ENCODE measurements around the gene SLCO1B1.

Gene SLCO1B1

GRCh38 chr12:21265932-21266331 is 134.9 kb downstream of the SLCO1B1 start:
- Mint-ChIP-seq H3K27ac (no peak overlapping the region), H3K4me1 (no peaks in the 10 kb centered on the region), H3K9me3 (peaks cover 5% of the 10 kb centered on the region), H3K4me3 (no peak overlapping the region), H3K36me3 (no peaks in the 10 kb centered on the region)
- DNase-seq (ENCODE audit: low spot score in 2 of 2) (no peak), ATAC-seq (no peak)

GRCh38 chr12:21276826-21277225 is 145.8 kb downstream of the SLCO1B1 start:
- no peak overlapping the region for H3K4me3 Mint-ChIP-seq
- no peaks in the 10 kb centered on the region for H3K36me3 Mint-ChIP-seq
- H3K9me3 Mint-ChIP-seq = no peaks in the 10 kb centered on the region
- H3K27ac Mint-ChIP-seq = no peak overlapping the region
- ATAC-seq (no peak), DNase-seq (ENCODE audit: low spot score in 2 of 2) (no peak)
- H3K4me1 Mint-ChIP-seq = no peaks in the 10 kb centered on the region
